ENCODE data around the gene RAB10.

Gene RAB10

DNA sequence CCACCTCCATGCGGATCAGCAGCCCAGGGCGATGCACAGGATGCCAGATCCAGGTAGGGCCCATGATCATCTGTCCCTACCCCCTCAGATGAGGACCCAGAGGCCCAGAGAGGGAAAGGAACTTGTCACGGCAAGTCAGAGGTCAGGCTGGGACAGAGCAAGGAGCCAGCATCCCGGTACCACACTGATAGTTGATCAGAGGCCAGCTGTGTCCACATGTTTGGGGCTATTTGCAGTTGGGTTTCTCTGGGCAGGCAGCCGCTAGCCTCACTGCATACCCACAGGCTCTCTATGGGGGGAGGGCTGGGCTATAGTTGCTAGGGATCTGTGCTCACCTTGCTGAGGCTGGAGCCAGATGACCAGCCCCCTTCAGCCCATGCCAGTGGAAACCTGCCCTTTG lies 148.6 kb downstream of the RAB10 start:
- TF ChIP-seq ZNF8 (CRISPR knock-in tag; IDR thresholded peaks at IDR 0.05) (no peak), CSDC2 (CRISPR knock-in tag; IDR thresholded peaks at IDR 0.05) (no peak)
- no peak for ATAC-seq

DNA sequence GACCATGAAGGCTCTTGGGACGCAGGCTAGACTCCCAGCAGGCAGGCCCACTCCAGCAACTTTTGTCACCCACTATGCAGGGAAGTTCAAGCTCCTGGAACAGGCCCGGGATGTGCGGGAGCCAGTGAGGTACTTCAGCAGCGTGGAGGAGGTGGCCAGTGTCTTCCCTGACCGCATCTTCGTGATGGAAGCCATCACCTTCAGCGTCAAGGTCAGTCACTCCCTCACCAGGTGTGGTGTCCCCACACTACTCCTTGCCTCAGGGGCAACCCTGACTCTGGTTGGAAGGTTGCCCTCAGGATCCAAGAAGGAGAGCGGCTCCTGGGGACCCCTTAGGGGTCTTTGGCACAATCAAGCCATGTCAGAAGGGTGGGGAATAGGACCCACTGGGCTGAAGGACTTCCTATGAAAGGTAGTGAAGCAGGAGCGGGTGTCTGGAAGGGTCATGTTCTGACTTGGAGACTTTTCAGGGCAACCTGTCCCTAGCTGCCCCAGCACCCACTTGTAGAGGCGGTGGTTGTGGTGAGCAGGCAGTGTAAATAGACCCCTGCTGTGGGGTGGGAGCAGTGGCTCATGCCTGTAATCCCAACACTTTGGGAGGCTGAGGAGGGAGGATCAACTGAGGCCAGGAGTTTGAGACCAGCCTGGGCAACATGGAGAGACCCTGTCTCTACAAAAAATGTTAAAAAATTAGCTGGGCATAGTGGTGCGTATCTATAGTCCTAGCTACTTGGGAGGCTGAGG lies 149.2 kb downstream of the RAB10 start:
- ATAC-seq, result no peak
- TF ChIP-seq ZNF70 (CRISPR knock-in tag; IDR thresholded peaks at IDR 0.05), result no peak
- no peak for TF ChIP-seq RARB (CRISPR knock-in tag; IDR thresholded peaks at IDR 0.05)
- TF ChIP-seq GLIS3 (CRISPR knock-in tag; IDR thresholded peaks at IDR 0.05), result no peak
- no peak for TF ChIP-seq ARNTL (CRISPR knock-in tag; IDR thresholded peaks at IDR 0.05; ENCODE audit: borderline replicate concordance, low read depth)
- TF ChIP-seq CSRNP3 (CRISPR knock-in tag; IDR thresholded peaks at IDR 0.05), result no peak
- no peak for TF ChIP-seq ZFP3 (CRISPR knock-in tag; IDR thresholded peaks at IDR 0.05)
- TF ChIP-seq CSDC2 (CRISPR knock-in tag; IDR thresholded peaks at IDR 0.05), result no peak
- TF ChIP-seq ESRRG (CRISPR knock-in tag; IDR thresholded peaks at IDR 0.05), result no peak
- TF ChIP-seq PPARA (CRISPR knock-in tag; IDR thresholded peaks at IDR 0.05; ENCODE audit: borderline replicate concordance), result no peak
- TF ChIP-seq ISL1 (CRISPR knock-in tag; IDR thresholded peaks at IDR 0.05), result no peak

DNA sequence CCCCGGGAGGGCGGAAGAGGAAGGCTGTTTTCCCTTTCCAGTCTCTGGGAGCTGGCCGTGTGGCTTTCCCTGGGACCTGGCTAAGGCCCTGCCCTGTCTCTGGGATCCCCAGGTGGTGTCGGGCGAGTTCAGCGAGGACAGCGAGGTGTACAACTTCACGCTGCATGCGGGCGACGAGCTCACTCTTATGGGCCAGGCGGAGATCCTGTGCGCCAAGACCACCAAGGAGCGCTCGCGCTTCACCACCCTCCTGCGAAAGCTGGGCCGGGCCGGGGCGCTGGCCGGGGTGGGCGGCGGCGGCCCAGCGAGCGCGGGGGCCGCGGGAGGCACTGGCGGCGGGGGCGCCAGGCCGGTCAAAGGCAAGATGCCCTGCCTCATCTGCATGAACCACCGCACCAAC lies 150.2 kb downstream of the RAB10 start:
- ATAC-seq, result no peak
- no peak for TF ChIP-seq ISL1 (CRISPR knock-in tag; IDR thresholded peaks at IDR 0.05)
- no peak for TF ChIP-seq CSDC2 (CRISPR knock-in tag; IDR thresholded peaks at IDR 0.05)
- TF ChIP-seq, protein P1, sequence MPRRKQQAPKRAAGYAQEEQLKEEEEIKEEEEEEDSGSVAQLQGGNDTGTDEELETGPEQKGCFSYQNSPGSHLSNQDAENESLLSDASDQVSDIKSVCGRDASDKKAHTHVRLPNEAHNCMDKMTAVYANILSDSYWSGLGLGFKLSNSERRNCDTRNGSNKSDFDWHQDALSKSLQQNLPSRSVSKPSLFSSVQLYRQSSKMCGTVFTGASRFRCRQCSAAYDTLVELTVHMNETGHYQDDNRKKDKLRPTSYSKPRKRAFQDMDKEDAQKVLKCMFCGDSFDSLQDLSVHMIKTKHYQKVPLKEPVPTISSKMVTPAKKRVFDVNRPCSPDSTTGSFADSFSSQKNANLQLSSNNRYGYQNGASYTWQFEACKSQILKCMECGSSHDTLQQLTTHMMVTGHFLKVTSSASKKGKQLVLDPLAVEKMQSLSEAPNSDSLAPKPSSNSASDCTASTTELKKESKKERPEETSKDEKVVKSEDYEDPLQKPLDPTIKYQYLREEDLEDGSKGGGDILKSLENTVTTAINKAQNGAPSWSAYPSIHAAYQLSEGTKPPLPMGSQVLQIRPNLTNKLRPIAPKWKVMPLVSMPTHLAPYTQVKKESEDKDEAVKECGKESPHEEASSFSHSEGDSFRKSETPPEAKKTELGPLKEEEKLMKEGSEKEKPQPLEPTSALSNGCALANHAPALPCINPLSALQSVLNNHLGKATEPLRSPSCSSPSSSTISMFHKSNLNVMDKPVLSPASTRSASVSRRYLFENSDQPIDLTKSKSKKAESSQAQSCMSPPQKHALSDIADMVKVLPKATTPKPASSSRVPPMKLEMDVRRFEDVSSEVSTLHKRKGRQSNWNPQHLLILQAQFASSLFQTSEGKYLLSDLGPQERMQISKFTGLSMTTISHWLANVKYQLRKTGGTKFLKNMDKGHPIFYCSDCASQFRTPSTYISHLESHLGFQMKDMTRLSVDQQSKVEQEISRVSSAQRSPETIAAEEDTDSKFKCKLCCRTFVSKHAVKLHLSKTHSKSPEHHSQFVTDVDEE (CRISPR knock-in tag; IDR thresholded peaks at IDR 0.05), result no peak
- TF ChIP-seq PPARA (CRISPR knock-in tag; IDR thresholded peaks at IDR 0.05; ENCODE audit: borderline replicate concordance), result no peak
- no peak for TF ChIP-seq ZNF565 (CRISPR knock-in tag; conservative IDR thresholded peaks at IDR 0.05; ENCODE audit: low read depth)
- TF ChIP-seq ARNTL (CRISPR knock-in tag; IDR thresholded peaks at IDR 0.05; ENCODE audit: borderline replicate concordance, low read depth), result no peak

GRCh38 chr2:26184555-26185303 lies 150.8 kb downstream of the RAB10 start:
- TF ChIP-seq POU6F1 (CRISPR knock-in tag; IDR thresholded peaks at IDR 0.05; ENCODE audit: borderline replicate concordance, low read depth), result no peak
- TF ChIP-seq ZNF70 (CRISPR knock-in tag; IDR thresholded peaks at IDR 0.05), result no peak
- no peak for TF ChIP-seq ZFP3 (CRISPR knock-in tag; IDR thresholded peaks at IDR 0.05)
- no peak for TF ChIP-seq TOX (CRISPR knock-in tag; IDR thresholded peaks at IDR 0.05; ENCODE audit: borderline replicate concordance)
- TF ChIP-seq ZFP30 (CRISPR knock-in tag; IDR thresholded peaks at IDR 0.05), result no peak
- TF ChIP-seq CREB5 (CRISPR knock-in tag; IDR thresholded peaks at IDR 0.05; ENCODE audit: low read depth), result no peak
- TF ChIP-seq, protein P1 (CRISPR knock-in tag; IDR thresholded peaks at IDR 0.05), result no peak
- TF ChIP-seq, protein P2, sequence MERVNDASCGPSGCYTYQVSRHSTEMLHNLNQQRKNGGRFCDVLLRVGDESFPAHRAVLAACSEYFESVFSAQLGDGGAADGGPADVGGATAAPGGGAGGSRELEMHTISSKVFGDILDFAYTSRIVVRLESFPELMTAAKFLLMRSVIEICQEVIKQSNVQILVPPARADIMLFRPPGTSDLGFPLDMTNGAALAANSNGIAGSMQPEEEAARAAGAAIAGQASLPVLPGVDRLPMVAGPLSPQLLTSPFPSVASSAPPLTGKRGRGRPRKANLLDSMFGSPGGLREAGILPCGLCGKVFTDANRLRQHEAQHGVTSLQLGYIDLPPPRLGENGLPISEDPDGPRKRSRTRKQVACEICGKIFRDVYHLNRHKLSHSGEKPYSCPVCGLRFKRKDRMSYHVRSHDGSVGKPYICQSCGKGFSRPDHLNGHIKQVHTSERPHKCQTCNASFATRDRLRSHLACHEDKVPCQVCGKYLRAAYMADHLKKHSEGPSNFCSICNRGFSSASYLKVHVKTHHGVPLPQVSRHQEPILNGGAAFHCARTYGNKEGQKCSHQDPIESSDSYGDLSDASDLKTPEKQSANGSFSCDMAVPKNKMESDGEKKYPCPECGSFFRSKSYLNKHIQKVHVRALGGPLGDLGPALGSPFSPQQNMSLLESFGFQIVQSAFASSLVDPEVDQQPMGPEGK (CRISPR knock-in tag; IDR thresholded peaks at IDR 0.05; ENCODE audit: borderline replicate concordance), result no peak
- TF ChIP-seq ZC3H10 (CRISPR knock-in tag; IDR thresholded peaks at IDR 0.05), result no peak
- ATAC-seq, result no peak

Data from SK-N-SH treated with all-trans-retinoic acid at 6 μM for 48 hours (cell line).